Astrocyte (in vitro differentiated cells and primary cell): ENCODE results near the gene NRGN. TPM values are rescaled to one million over a fixed set of nuclear protein-coding genes. Genes with fewer than 3 reads are reported as not detected.

ENCODE experiments used
- DNase-seq: peaks from one replicate; pipeline ENCODE4 v3.0.0-alpha.2; 2010; ENCODE audit warnings: low read depth
- FAIRE-seq: peaks from 2 replicates; lab custom pipeline; 2011; peaks lifted over from hg19 to GRCh38; lab: Jason Lieb, UNC
- H2AFZ ChIP-seq: 2 replicates; pipeline ENCODE4 v1.6.0; 2012; ENCODE audit warnings: low read depth, low read length, inconsistent platforms
- H3K27ac ChIP-seq: 2 replicates; pipeline ENCODE4 v1.5.1; 2011; ENCODE audit warnings: low read depth, low read length, inconsistent platforms
- H3K27me3 ChIP-seq: 2 replicates; pipeline ENCODE4 v1.6.0; 2011; ENCODE audit warnings: low read length, inconsistent platforms; ENCODE audit not compliant: insufficient read depth
- H3K36me3 ChIP-seq: 2 replicates; pipeline ENCODE4 v1.5.1; 2011; ENCODE audit warnings: low read length, inconsistent platforms; ENCODE audit not compliant: insufficient read depth
- H3K4me1 ChIP-seq: 2 replicates; pipeline ENCODE4 v1.5.1; 2011; ENCODE audit warnings: low read length, inconsistent platforms; ENCODE audit not compliant: insufficient read depth
- H3K4me2 ChIP-seq: 2 replicates; pipeline ENCODE4 v1.6.0; 2012; ENCODE audit warnings: low read length, inconsistent platforms
- H3K4me3 ChIP-seq: 2 replicates; pipeline ENCODE4 v1.5.1; 2011; ENCODE audit warnings: low read depth, mild to moderate bottlenecking, low read length, inconsistent platforms; ENCODE audit not compliant: insufficient read depth
- H3K79me2 ChIP-seq: 2 replicates; pipeline ENCODE4 v1.6.0; 2012; ENCODE audit warnings: mild to moderate bottlenecking, low read length, inconsistent platforms; ENCODE audit not compliant: insufficient read depth
- H3K9ac ChIP-seq: 2 replicates; pipeline ENCODE4 v1.6.0; 2012; ENCODE audit warnings: mild to moderate bottlenecking, low read length, inconsistent platforms
- H3K9me3 ChIP-seq: 2 replicates; pipeline ENCODE4 v1.5.1; 2012; ENCODE audit warnings: low read depth, mild to moderate bottlenecking, low read length, inconsistent platforms; ENCODE audit not compliant: insufficient read depth
- H4K20me1 ChIP-seq: 2 replicates; pipeline ENCODE4 v1.6.0; 2012; ENCODE audit warnings: low read length, inconsistent platforms; ENCODE audit not compliant: insufficient read depth
- H3K27ac Mint-ChIP-seq: one replicate; pipeline ENCODE4 v1.8.0; 2021; ENCODE audit warnings: mild to moderate bottlenecking, mixed read lengths; ENCODE audit not compliant: unreplicated experiment
- H3K27me3 Mint-ChIP-seq: one replicate; pipeline ENCODE4 v1.8.0; 2021; ENCODE audit warnings: low read depth, mixed read lengths; ENCODE audit not compliant: unreplicated experiment
- H3K36me3 Mint-ChIP-seq: one replicate; pipeline ENCODE4 v1.8.0; 2021; ENCODE audit warnings: low read depth, mixed read lengths; ENCODE audit not compliant: unreplicated experiment
- H3K4me1 Mint-ChIP-seq: one replicate; pipeline ENCODE4 v1.8.0; 2021; ENCODE audit warnings: low read depth, mixed read lengths; ENCODE audit not compliant: unreplicated experiment
- H3K4me3 Mint-ChIP-seq: one replicate; pipeline ENCODE4 v1.8.0; 2021; ENCODE audit warnings: mild to moderate bottlenecking, moderate library complexity, mixed read lengths; ENCODE audit not compliant: unreplicated experiment
- H3K9me3 Mint-ChIP-seq: one replicate; pipeline ENCODE4 v1.8.0; 2021; ENCODE audit warnings: mild to moderate bottlenecking, mixed read lengths; ENCODE audit not compliant: unreplicated experiment
- EZH2 ChIP-seq: IDR thresholded peaks from 2 replicates; pipeline ENCODE4 v1.6.1; 2012; ENCODE audit warnings: mild to moderate bottlenecking, low read length, inconsistent platforms; ENCODE audit not compliant: insufficient read depth
- total RNA-seq: library from RNA; stranded (reverse); gene quantifications from 2 replicates; pipeline ENCODE4 v1.2.1, GENCODE V29; 2021
- TF ChIP-seq, protein P1 (sequence below): IDR thresholded peaks from 2 replicates; pipeline ENCODE4 v1.5.1; 2011; ENCODE audit warnings: low read depth, mild to moderate bottlenecking, inconsistent platforms, low read length, moderate library complexity; ENCODE audit not compliant: insufficient read depth

Gene NRGN
- total RNA-seq, 1 donor from 2014 or later: 1.7 TPM

GRCh38 chr11:124758355-124759265 is 18.9 kb downstream of the NRGN start:
- Mint-ChIP-seq H3K4me3 (peak overlapping the region; percentile 75), H3K4me1 (peaks cover 22% of the 10 kb centered on the region), H3K27me3 (peaks cover 42% of the 10 kb centered on the region), H3K36me3 (peaks cover 5% of the 10 kb centered on the region), H3K27ac (peak overlapping the region; percentile 69), H3K9me3 (no peaks in the 10 kb centered on the region)
- H3K4me1 ChIP-seq: peaks cover 23% of the 10 kb centered on the region
- peaks cover 29% of the 10 kb centered on the region for H4K20me1 ChIP-seq
- H3K4me3 ChIP-seq: peak overlapping the region; percentile 44
- H2AFZ ChIP-seq: peak overlapping the region; percentile 55
- FAIRE-seq (no peak), DNase-seq (peak; percentile 27)
- peak overlapping the region; percentile 91 for H3K4me2 ChIP-seq
- TF ChIP-seq, protein P1, sequence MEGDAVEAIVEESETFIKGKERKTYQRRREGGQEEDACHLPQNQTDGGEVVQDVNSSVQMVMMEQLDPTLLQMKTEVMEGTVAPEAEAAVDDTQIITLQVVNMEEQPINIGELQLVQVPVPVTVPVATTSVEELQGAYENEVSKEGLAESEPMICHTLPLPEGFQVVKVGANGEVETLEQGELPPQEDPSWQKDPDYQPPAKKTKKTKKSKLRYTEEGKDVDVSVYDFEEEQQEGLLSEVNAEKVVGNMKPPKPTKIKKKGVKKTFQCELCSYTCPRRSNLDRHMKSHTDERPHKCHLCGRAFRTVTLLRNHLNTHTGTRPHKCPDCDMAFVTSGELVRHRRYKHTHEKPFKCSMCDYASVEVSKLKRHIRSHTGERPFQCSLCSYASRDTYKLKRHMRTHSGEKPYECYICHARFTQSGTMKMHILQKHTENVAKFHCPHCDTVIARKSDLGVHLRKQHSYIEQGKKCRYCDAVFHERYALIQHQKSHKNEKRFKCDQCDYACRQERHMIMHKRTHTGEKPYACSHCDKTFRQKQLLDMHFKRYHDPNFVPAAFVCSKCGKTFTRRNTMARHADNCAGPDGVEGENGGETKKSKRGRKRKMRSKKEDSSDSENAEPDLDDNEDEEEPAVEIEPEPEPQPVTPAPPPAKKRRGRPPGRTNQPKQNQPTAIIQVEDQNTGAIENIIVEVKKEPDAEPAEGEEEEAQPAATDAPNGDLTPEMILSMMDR: peak; percentile 41
- peak; percentile 67 for TF ChIP-seq EZH2
- no peaks in the 10 kb centered on the region for H3K9me3 ChIP-seq
- H3K27me3 ChIP-seq: peaks cover 34% of the 10 kb centered on the region
- no peaks in the 10 kb centered on the region for H3K79me2 ChIP-seq
- H3K36me3 ChIP-seq: no peaks in the 10 kb centered on the region
- no peak overlapping the region for H3K9ac ChIP-seq
- H3K27ac ChIP-seq: no peak overlapping the region

GRCh38 chr11:124759266-124760204 is 19.8 kb downstream of the NRGN start:
- Mint-ChIP-seq H3K4me3 (peak overlapping the region; percentile 70), H3K36me3 (peaks cover 5% of the 10 kb centered on the region), H3K4me1 (peaks cover 22% of the 10 kb centered on the region), H3K9me3 (no peaks in the 10 kb centered on the region), H3K27me3 (peaks cover 42% of the 10 kb centered on the region), H3K27ac (peak overlapping the region; percentile 69)
- Histone ChIP-seq H3K27me3 (peaks cover 34% of the 10 kb centered on the region), H3K9me3 (no peaks in the 10 kb centered on the region), H4K20me1 (peaks cover 36% of the 10 kb centered on the region), H3K9ac (no peak overlapping the region), H3K4me1 (peaks cover 18% of the 10 kb centered on the region), H3K79me2 (no peaks in the 10 kb centered on the region), H2AFZ (peak overlapping the region; percentile 55), H3K36me3 (peaks cover 4% of the 10 kb centered on the region), H3K4me3 (no peak overlapping the region), H3K4me2 (peak overlapping the region; percentile 91), H3K27ac (no peak overlapping the region)
- DNase-seq: no peak
- no peak for FAIRE-seq
- TF ChIP-seq, protein P1: no peak
- TF ChIP-seq EZH2: peak; percentile 63
